BLaER1 treated with 17β-estradiol and CSF1 and Interleukin-3, amounts not matched to agents 10 nM and 100 nM (cell line): Measurements from ENCODE around the gene FCHSD2.

Experiments
- H3K27ac ChIP-seq, 11 experiments: shearing (Covaris generic); formaldehyde crosslinking; 2 replicates each; pipeline ENCODE4 v1.8.1; 2022
- H3K27me3 ChIP-seq, 11 experiments: shearing (Covaris generic); formaldehyde crosslinking; 2 replicates each; pipeline ENCODE4 v1.8.1; 2022
- H3K36me3 ChIP-seq, 11 experiments: shearing (Covaris generic); formaldehyde crosslinking; 2 replicates each; pipeline ENCODE4 v1.8.1; 2022
- H3K4me1 ChIP-seq, 10 experiments: shearing (Covaris generic); formaldehyde crosslinking; 2 replicates each; pipeline ENCODE4 v1.8.1; 2022
- H3K4me2 ChIP-seq, 11 experiments: shearing (Covaris generic); formaldehyde crosslinking; 2 replicates each; pipeline ENCODE4 v1.8.1; 2022
- H3K4me3 ChIP-seq, 10 experiments: shearing (Covaris generic); formaldehyde crosslinking; 2 replicates each; pipeline ENCODE4 v1.8.1; 2022
- H3K9ac ChIP-seq, 11 experiments: shearing (Covaris generic); formaldehyde crosslinking; 2 replicates each; pipeline ENCODE4 v1.8.1; 2022
- H3K9me3 ChIP-seq, 11 experiments: shearing (Covaris generic); formaldehyde crosslinking; replicated peaks in 1 of 11; 2 replicates each; pipeline ENCODE4 v1.8.1; 2022
- H4K20me1 ChIP-seq, 11 experiments: shearing (Covaris generic); formaldehyde crosslinking; 2 replicates each; pipeline ENCODE4 v1.8.1; 2022
- Cebpa-rat ChIP-seq, 11 experiments: shearing (Covaris generic); IDR thresholded peaks; 2 replicates each; pipeline ENCODE4 v1.8.1; 2022

The FCHSD2 gene

GRCh38 chr11:73164803-73165540 is 22.9 kb upstream of the FCHSD2 start:
- TF ChIP-seq Cebpa-rat (IDR thresholded peaks at IDR 0.05): no peak
- no peak overlapping the region for H3K27ac ChIP-seq
- H3K36me3 ChIP-seq: no peaks in the 10 kb centered on the region
- H3K4me3 ChIP-seq: no peak overlapping the region
- no peaks in the 10 kb centered on the region for H4K20me1 ChIP-seq
- peaks cover 0 to 12% (median 0%) of the 10 kb centered on the region in 11 experiments; a peak in 4 of 22 replicates for H3K9me3 ChIP-seq
- H3K4me2 ChIP-seq: peak overlapping the region in 3 of 11 experiments; percentile 44 to 60 (median 52); a peak in 6 of 22 replicates
- H3K9ac ChIP-seq: no peak overlapping the region
- H3K27me3 ChIP-seq: no peaks in the 10 kb centered on the region
- peaks cover 8 to 64% (median 16%) of the 10 kb centered on the region in 10 experiments; a peak in 19 of 20 replicates for H3K4me1 ChIP-seq

DNA sequence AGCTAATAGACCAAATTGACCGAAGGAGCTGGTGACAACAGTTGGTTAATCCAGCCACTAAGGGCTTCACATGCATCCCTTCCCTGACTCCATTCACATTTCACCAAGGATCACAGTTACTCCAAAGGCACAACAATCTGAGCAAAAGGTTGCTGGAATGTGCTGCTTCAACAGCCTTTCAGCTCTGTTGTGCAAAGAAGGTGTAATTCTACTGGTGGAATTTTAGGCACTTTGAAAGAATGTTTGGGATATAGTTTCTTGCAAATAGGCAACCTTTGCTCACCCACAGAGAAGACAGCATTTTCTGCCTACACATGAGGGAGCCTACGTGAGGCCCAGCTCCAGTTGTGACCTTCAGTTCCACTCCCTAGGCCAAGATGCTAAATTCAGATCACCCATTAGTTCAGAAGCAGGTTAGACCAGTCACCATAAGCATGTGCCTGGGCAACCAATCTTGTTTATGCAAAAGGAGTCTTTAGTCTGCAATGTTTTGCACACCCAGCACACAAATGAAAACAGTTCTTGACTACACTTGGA is 21.6 kb upstream of the FCHSD2 start:
- H3K4me1 ChIP-seq: peaks cover 12 to 77% (median 22%) of the 10 kb centered on the region in 10 experiments
- TF ChIP-seq Cebpa-rat (IDR thresholded peaks at IDR 0.05): no peak
- peak overlapping the region in 6 of 11 experiments; percentile 38 to 80 (median 56); a peak in 10 of 22 replicates for H3K4me2 ChIP-seq
- H3K4me3 ChIP-seq: no peak overlapping the region
- H3K9me3 ChIP-seq: peaks cover 0 to 12% (median 0%) of the 10 kb centered on the region in 11 experiments; a peak in 4 of 22 replicates
- no peaks in the 10 kb centered on the region for H3K27me3 ChIP-seq
- no peak overlapping the region for H3K9ac ChIP-seq
- no peaks in the 10 kb centered on the region for H4K20me1 ChIP-seq
- H3K27ac ChIP-seq: no peak overlapping the region
- no peaks in the 10 kb centered on the region for H3K36me3 ChIP-seq

DNA sequence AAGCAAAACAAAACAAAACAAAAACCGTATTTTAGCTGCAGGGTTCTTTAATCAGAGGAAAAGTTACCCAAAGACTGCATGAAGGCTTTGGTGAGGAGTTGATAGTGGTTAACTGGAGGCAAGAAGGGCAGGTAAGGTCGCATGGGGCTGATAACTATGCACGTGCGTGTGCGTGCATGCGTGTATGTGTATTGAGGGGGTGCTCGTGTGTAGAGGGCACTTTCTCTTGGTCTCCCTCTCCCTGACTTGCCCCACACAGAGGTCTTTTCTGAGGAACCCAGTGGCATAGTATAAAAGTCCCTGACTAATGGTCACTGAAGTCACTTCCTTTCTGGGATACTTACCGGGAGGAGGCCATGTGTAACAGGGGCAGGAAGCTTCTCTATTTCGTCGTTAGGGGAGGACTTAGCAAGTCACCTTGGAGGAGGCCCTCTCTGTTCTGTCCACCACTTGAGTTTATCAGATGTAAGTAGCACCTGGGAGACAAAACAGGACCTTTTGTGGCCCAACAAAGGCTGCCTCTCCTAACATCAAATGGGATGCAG is 20.1 kb upstream of the FCHSD2 start:
- Histone ChIP-seq H3K4me3 (no peak overlapping the region), H3K9ac (no peak overlapping the region), H3K27me3 (no peaks in the 10 kb centered on the region), H3K9me3 (peaks cover 0 to 12% (median 0%) of the 10 kb centered on the region in 11 experiments; a peak in 4 of 22 replicates), H3K27ac (peak overlapping the region in 1 of 11 experiments; percentile 6; a peak in 2 of 22 replicates), H4K20me1 (no peaks in the 10 kb centered on the region), H3K4me1 (peaks cover 26 to 85% (median 37%) of the 10 kb centered on the region in 10 experiments), H3K4me2 (peak overlapping the region in 10 of 11 experiments; percentile 2 to 80 (median 54); a peak in 17 of 22 replicates), H3K36me3 (no peaks in the 10 kb centered on the region)
- TF ChIP-seq Cebpa-rat (IDR thresholded peaks at IDR 0.05): no peak

- Histone ChIP-seq H3K4me2 (peak overlapping the region in 4 of 11 experiments; percentile 78 to 96 (median 88); a peak in 6 of 22 replicates), H3K27me3 (no peaks in the 10 kb centered on the region)
Measured at GRCh38 chr11:73160005-73160760, 18.1 kb upstream of the FCHSD2 start.

GRCh38 chr11:73159297-73159696 is 17.2 kb upstream of the FCHSD2 start:
- peaks cover 0 to 12% (median 0%) of the 10 kb centered on the region in 11 experiments; a peak in 4 of 22 replicates for H3K9me3 ChIP-seq
- H3K27ac ChIP-seq: peak overlapping the region in 5 of 11 experiments; percentile 11 to 64 (median 37); a peak in 4 of 22 replicates
- no peaks in the 10 kb centered on the region for H4K20me1 ChIP-seq
- no peak for TF ChIP-seq Cebpa-rat (IDR thresholded peaks at IDR 0.05)
- peaks cover 56 to 93% (median 66%) of the 10 kb centered on the region in 10 experiments for H3K4me1 ChIP-seq
- peak overlapping the region in 6 of 11 experiments; percentile 7 to 96 (median 88); a peak in 9 of 22 replicates for H3K4me2 ChIP-seq
- no peaks in the 10 kb centered on the region for H3K36me3 ChIP-seq
- H3K27me3 ChIP-seq: no peaks in the 10 kb centered on the region
- no peak overlapping the region for H3K4me3 ChIP-seq
- H3K9ac ChIP-seq: peak overlapping the region in 2 of 11 experiments; percentile 8 to 55; a peak in 4 of 22 replicates

More at GRCh38 chr11:73160005-73160760, 18.1 kb upstream of the FCHSD2 start:
- Histone ChIP-seq H4K20me1 (no peaks in the 10 kb centered on the region), H3K4me1 (peaks cover 47 to 92% (median 57%) of the 10 kb centered on the region in 10 experiments), H3K4me3 (no peak overlapping the region), H3K9ac (peak overlapping the region in 1 of 11 experiments; percentile 55; a peak in 3 of 22 replicates), H3K9me3 (peaks cover 0 to 12% (median 0%) of the 10 kb centered on the region in 11 experiments; a peak in 4 of 22 replicates), H3K27ac (peak overlapping the region in 3 of 11 experiments; percentile 37 to 64 (median 59); a peak in 3 of 22 replicates), H3K36me3 (no peaks in the 10 kb centered on the region)
- no peak for TF ChIP-seq Cebpa-rat (IDR thresholded peaks at IDR 0.05)

GRCh38 chr11:73158356-73159051 is 16.4 kb upstream of the FCHSD2 start:
- Histone ChIP-seq H3K27me3 (no peaks in the 10 kb centered on the region), H3K9me3 (peaks cover 0 to 12% (median 0%) of the 10 kb centered on the region in 11 experiments; a peak in 4 of 22 replicates), H3K4me1 (peaks cover 64 to 96% (median 73%) of the 10 kb centered on the region in 10 experiments), H3K36me3 (no peaks in the 10 kb centered on the region), H3K4me3 (peak overlapping the region in 3 of 10 experiments; percentile 33 to 38 (median 37); a peak in 6 of 20 replicates), H3K9ac (peak overlapping the region in 9 of 11 experiments; percentile 20 to 76 (median 44); a peak in 13 of 22 replicates), H3K27ac (peak overlapping the region in 10 of 11 experiments; percentile 14 to 84 (median 62); a peak in 15 of 22 replicates), H3K4me2 (peak overlapping the region; percentile 71 to 96 (median 88)), H4K20me1 (no peaks in the 10 kb centered on the region)
- TF ChIP-seq Cebpa-rat (IDR thresholded peaks at IDR 0.05): no peak

DNA sequence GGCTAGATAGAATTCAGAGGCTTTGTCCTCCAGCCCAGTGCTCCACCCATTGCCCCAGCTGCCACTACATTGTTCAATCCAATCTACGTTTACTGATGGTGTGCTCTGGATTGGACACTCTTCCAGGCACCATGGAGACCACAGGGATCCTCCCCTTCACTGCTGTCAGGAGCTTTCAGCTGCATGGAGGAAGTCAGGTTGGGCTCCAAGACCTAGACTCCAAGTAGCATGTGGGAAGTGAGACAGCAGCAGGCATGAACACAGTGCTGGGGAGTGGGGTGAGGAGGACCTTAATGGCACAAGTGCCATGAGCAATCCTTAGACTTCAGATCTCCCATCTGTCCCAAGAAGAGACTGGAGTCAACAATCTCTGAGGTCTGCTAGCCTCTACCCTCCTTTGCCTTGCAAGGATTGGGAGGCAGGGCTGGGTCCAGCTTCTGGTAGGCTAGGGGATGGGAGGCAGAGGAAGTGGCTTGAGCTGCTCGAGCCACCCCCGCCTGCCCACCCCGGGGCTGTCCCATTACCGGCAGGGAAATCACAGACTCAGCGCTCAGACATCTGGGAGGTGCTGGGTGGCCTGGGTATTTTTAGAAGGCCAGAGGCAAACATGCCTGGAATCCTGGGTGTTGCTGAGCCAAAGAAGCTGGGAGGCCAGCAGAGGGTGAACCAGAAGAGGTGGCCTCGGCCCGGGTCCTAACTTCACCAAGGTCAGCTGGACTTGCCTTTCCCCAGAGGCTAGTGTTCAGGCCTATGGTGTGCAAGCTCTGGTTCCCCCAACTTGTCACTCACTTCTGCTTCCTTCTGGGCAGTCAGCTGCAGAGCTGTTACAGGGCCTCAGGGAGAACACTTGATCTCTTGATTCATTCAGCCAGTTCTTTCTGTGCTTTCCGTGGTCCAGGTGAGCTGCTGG is 15.2 kb upstream of the FCHSD2 start:
- no peak for TF ChIP-seq Cebpa-rat (IDR thresholded peaks at IDR 0.05)
- peak overlapping the region in 3 of 10 experiments; percentile 33 to 38 (median 37); a peak in 7 of 20 replicates for H3K4me3 ChIP-seq
- peak overlapping the region; percentile 71 to 96 (median 88) for H3K4me2 ChIP-seq
- H3K9ac ChIP-seq: peak overlapping the region in 10 of 11 experiments; percentile 26 to 76 (median 49); a peak in 19 of 22 replicates
- H3K36me3 ChIP-seq: no peaks in the 10 kb centered on the region
- no peaks in the 10 kb centered on the region for H4K20me1 ChIP-seq
- H3K27me3 ChIP-seq: no peaks in the 10 kb centered on the region
- peak overlapping the region; percentile 14 to 84 (median 59); a peak in 20 of 22 replicates for H3K27ac ChIP-seq
- peaks cover 0 to 11% (median 0%) of the 10 kb centered on the region in 11 experiments; a peak in 4 of 22 replicates for H3K9me3 ChIP-seq
- peaks cover 66 to 96% (median 74%) of the 10 kb centered on the region in 10 experiments for H3K4me1 ChIP-seq
